Myocyte (in vitro differentiated cells): ENCODE measurements around the gene MYO18B. TPM values are rescaled to one million over a fixed set of nuclear protein-coding genes. Genes with fewer than 3 reads are reported as not detected.

Source experiments
- total RNA-seq: library from RNA; depleted of rRNA; stranded (reverse); fragments of >200 nt; gene quantifications from 2 replicates; pipeline ENCODE4 v1.2.3, GENCODE V29; 2014

The MYO18B gene
- total RNA-seq, 1 donor from 2014 or later, result 165 TPM

Other genes with a start within 250 kb of the MYO18B start
- gene GRK3, start 177.5 kb upstream of the MYO18B start, total RNA-seq, result 3.7 and 4.1 TPM in 2 replicates